ENCODE results near the gene ALDH1A3.

DNA sequence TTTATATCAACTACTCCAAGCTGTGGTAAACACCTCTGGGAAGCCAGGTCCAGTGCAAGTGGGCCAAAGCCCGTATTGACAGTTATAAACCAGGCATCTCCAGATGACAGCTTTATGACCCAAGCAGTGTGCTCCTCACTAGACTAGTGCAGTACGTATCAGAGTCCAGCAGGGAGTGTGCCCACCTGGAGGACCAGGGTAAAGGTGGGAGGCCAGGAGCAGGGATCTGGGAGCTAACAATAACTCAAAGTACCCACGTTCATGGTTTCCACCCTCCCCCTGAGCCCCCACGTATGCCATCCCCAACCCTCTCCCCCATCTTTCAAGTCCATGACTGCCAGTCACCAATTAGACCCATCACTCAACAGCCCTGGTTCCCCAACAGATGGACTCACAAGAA is 27.0 kb upstream of the ALDH1A3 start:
- no peak for TF ChIP-seq GABPA (IDR thresholded peaks at IDR 0.05; ENCODE audit: low read depth)
- TF ChIP-seq, protein P1, sequence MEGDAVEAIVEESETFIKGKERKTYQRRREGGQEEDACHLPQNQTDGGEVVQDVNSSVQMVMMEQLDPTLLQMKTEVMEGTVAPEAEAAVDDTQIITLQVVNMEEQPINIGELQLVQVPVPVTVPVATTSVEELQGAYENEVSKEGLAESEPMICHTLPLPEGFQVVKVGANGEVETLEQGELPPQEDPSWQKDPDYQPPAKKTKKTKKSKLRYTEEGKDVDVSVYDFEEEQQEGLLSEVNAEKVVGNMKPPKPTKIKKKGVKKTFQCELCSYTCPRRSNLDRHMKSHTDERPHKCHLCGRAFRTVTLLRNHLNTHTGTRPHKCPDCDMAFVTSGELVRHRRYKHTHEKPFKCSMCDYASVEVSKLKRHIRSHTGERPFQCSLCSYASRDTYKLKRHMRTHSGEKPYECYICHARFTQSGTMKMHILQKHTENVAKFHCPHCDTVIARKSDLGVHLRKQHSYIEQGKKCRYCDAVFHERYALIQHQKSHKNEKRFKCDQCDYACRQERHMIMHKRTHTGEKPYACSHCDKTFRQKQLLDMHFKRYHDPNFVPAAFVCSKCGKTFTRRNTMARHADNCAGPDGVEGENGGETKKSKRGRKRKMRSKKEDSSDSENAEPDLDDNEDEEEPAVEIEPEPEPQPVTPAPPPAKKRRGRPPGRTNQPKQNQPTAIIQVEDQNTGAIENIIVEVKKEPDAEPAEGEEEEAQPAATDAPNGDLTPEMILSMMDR (IDR thresholded peaks at IDR 0.05; ENCODE audit: insufficient read depth, low read length), result no peak

Measured in HL-60 (cell line).